Skeletal muscle tissue (tissue), 4 donors: ENCODE measurements around the gene DBNL. TPM values are rescaled to one million over a fixed set of nuclear protein-coding genes. Genes with fewer than 3 reads are reported as not detected.

ENCODE experiments used
- H3K27ac ChIP-seq: one replicate; pipeline ENCODE4 v1.7.0; 2013; ENCODE audit warnings: mild to moderate bottlenecking, low read depth, low read length, inconsistent platforms
- H3K27me3 ChIP-seq, 3 donors: one replicate each; pipeline ENCODE4 v1.7.0; 2013; ENCODE audit warnings: low read length in 3 of 3; ENCODE audit not compliant: control insufficient read depth in 3 of 3, insufficient read depth in 3 of 3
- H3K36me3 ChIP-seq, 3 donors: one replicate each; pipeline ENCODE4 v1.7.0; 2013; ENCODE audit warnings: low read length in 3 of 3; ENCODE audit not compliant: control insufficient read depth in 3 of 3, insufficient read depth in 3 of 3
- H3K4me1 ChIP-seq, 3 donors: one replicate each; pipeline ENCODE4 v1.7.0; 2013; ENCODE audit warnings: low read length in 3 of 3, mild to moderate bottlenecking in 3 of 3; ENCODE audit not compliant: control insufficient read depth in 3 of 3, insufficient read depth in 3 of 3
- H3K4me3 ChIP-seq, 3 donors: one replicate each; pipeline ENCODE4 v1.7.0; 2013; ENCODE audit warnings: low read length in 3 of 3
- H3K9ac ChIP-seq, 3 donors: one replicate each; pipeline ENCODE4 v1.7.0; 2013; ENCODE audit warnings: low read length in 3 of 3, mild to moderate bottlenecking in 3 of 3, moderate library complexity in 2 of 3, low read depth in 1 of 3
- H3K9me3 ChIP-seq, 3 donors: one replicate each; pipeline ENCODE4 v1.7.0; 2013; ENCODE audit warnings: low read length in 3 of 3; ENCODE audit not compliant: control insufficient read depth in 3 of 3
- total RNA-seq: library from RNA; depleted of rRNA; stranded (reverse); fragments of >200 nt; gene quantifications from one replicate; pipeline ENCODE4 v1.2.3, GENCODE V29; 2014
- donor health status: Osteomylitis.

The DBNL gene
- total RNA-seq, 1 donor from 2014 or later: 41.2 TPM

- Histone ChIP-seq H3K27me3 (peaks cover 10 to 16% (median 14%) of the 10 kb centered on the region in 3 donors), H3K9ac (no peak overlapping the region), H3K9me3 (no peaks in the 10 kb centered on the region), H3K4me3 (no peak overlapping the region), H3K36me3 (no peaks in the 10 kb centered on the region), H3K4me1 (peaks cover 17 to 33% (median 32%) of the 10 kb centered on the region in 3 donors), H3K27ac (peak overlapping the region; percentile 75)
These were observed 59.0 kb downstream of the DBNL start for GRCh38 chr7:44103566-44103922.

- Histone ChIP-seq H3K4me3 (peak within 1 kb of the TSS; percentile 65 to 73 (median 66)), H3K27ac (peak within 1 kb of the TSS; percentile 77), H3K9me3 (no peaks in the 10 kb centered on the region), H3K9ac (peak within 1 kb of the TSS in 2 of 3 donors; percentile 74), H3K4me1 (peaks cover 17 to 33% (median 32%) of the 10 kb centered on the region in 3 donors), H3K27me3 (peaks cover 10 to 16% (median 14%) of the 10 kb centered on the region in 3 donors), H3K36me3 (no peaks in the 10 kb centered on the region)
These were observed 59.7 kb downstream of the DBNL start, which contains the start of gene AEBP1 for GRCh38 chr7:44103923-44104859. TSS of gene AEBP1 (plus strand) at chr7:44104345. CDS start at chr7:44104666, 321 bp downstream.

GRCh38 chr7:44104860-44105771, 60.6 kb downstream of the DBNL start:
- peaks cover 17 to 33% (median 32%) of the 10 kb centered on the region in 3 donors for H3K4me1 ChIP-seq
- peak overlapping the region; percentile 77 for H3K27ac ChIP-seq
- H3K4me3 ChIP-seq: peak overlapping the region; percentile 65 to 73 (median 66)
- H3K27me3 ChIP-seq: peaks cover 10 to 18% (median 16%) of the 10 kb centered on the region in 3 donors
- peak overlapping the region in 2 of 3 donors; percentile 74 for H3K9ac ChIP-seq
- H3K9me3 ChIP-seq: no peaks in the 10 kb centered on the region
- peaks cover 0 to under 1% (median 0%) of the 10 kb centered on the region in 3 donors for H3K36me3 ChIP-seq

GRCh38 chr7:44105832-44106231, 61.3 kb downstream of the DBNL start:
- Histone ChIP-seq H3K27me3 (peaks cover 10 to 22% (median 16%) of the 10 kb centered on the region in 3 donors), H3K4me1 (peaks cover 17 to 31% (median 28%) of the 10 kb centered on the region in 3 donors), H3K9ac (peak overlapping the region in 1 of 3 donors; percentile 47), H3K9me3 (no peaks in the 10 kb centered on the region), H3K36me3 (peaks cover 0 to 4% (median 0%) of the 10 kb centered on the region in 3 donors), H3K4me3 (peak overlapping the region; percentile 45 to 73 (median 66)), H3K27ac (peak overlapping the region; percentile 52)

GRCh38 chr7:44106311-44107065, 62.0 kb downstream of the DBNL start:
- peaks cover 12 to 26% (median 21%) of the 10 kb centered on the region in 3 donors for H3K4me1 ChIP-seq
- peaks cover 10 to 25% (median 16%) of the 10 kb centered on the region in 3 donors for H3K27me3 ChIP-seq
- no peak overlapping the region for H3K4me3 ChIP-seq
- peak overlapping the region; percentile 52 for H3K27ac ChIP-seq
- peaks cover 0 to 4% (median 3%) of the 10 kb centered on the region in 3 donors for H3K36me3 ChIP-seq
- peak overlapping the region in 1 of 3 donors; percentile 47 for H3K9ac ChIP-seq
- H3K9me3 ChIP-seq: no peaks in the 10 kb centered on the region

- no peak overlapping the region for H3K27ac ChIP-seq
- no peak overlapping the region for H3K4me3 ChIP-seq
- H3K9ac ChIP-seq: peak overlapping the region in 1 of 3 donors; percentile 33
- no peaks in the 10 kb centered on the region for H3K9me3 ChIP-seq
- peaks cover 14 to 26% (median 16%) of the 10 kb centered on the region in 3 donors for H3K27me3 ChIP-seq
- peaks cover 12 to 30% (median 21%) of the 10 kb centered on the region in 3 donors for H3K4me1 ChIP-seq
- H3K36me3 ChIP-seq: peaks cover 0 to 5% (median 4%) of the 10 kb centered on the region in 3 donors
These were observed 62.8 kb downstream of the DBNL start for GRCh38 chr7:44107116-44107960.

GRCh38 chr7:44107961-44108767, 63.7 kb downstream of the DBNL start:
- H3K9me3 ChIP-seq: no peaks in the 10 kb centered on the region
- H3K9ac ChIP-seq: peak overlapping the region in 1 of 3 donors; percentile 33
- no peak overlapping the region for H3K27ac ChIP-seq
- peaks cover 12 to 27% (median 19%) of the 10 kb centered on the region in 3 donors for H3K4me1 ChIP-seq
- peaks cover 14 to 26% (median 15%) of the 10 kb centered on the region in 3 donors for H3K27me3 ChIP-seq
- H3K4me3 ChIP-seq: no peak overlapping the region
- peaks cover 0 to 7% (median 4%) of the 10 kb centered on the region in 3 donors for H3K36me3 ChIP-seq
